Mammary epithelial cell (primary cell): Measurements from ENCODE around the gene LRRN2.

Source experiments
- EZH2 ChIP-seq: IDR thresholded peaks from 2 replicates; pipeline ENCODE4 v1.6.1; 2012; ENCODE audit warnings: low read length, inconsistent platforms, borderline replicate concordance
- TF ChIP-seq, protein P1 (sequence below), 2 donors: IDR thresholded peaks in 1 of 2; conservative IDR thresholded peaks in 1 of 2; 2 replicates each; pipeline ENCODE4 v1.5.1; 2011 to 2012; ENCODE audit warnings: inconsistent platforms in 2 of 2, low read length in 2 of 2, mild to moderate bottlenecking in 2 of 2, control low read depth in 1 of 2, low read depth in 1 of 2; ENCODE audit not compliant: insufficient read depth in 1 of 2; ENCODE audit errors: extremely low read depth in 1 of 2

DNA sequence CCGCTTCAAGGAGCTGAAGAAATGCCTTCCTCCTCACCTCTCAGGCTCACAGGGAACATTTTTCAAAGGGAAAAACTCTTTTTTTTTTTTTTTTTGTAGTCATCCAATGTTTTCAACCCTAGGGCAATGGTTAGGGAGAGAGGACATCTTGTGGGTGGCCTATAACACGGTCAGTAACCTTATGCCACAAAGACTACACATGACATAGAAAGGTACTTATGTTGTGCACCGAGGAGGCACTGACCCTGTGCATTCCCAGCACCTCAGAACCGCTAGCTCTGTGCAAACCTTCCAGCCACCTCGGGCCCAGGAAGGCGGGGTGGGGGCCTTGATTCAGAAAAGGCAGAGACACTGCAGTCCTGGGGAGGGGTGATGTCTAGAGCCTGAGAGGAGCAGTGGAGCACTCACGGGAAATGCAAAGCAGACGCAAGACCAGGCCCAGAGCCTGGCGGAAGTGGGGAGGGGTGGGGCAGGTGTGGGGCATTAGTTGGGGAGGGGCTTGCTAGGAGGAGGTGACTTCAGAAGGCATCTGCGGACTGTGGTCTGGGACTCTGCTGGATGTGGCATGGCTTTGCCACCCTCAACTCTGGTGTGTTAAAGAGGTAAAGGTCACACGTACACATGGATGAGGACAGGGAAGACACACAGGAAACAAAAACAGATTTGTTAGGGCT is 100.7 kb downstream of the LRRN2 start:
- TF ChIP-seq, protein P1, sequence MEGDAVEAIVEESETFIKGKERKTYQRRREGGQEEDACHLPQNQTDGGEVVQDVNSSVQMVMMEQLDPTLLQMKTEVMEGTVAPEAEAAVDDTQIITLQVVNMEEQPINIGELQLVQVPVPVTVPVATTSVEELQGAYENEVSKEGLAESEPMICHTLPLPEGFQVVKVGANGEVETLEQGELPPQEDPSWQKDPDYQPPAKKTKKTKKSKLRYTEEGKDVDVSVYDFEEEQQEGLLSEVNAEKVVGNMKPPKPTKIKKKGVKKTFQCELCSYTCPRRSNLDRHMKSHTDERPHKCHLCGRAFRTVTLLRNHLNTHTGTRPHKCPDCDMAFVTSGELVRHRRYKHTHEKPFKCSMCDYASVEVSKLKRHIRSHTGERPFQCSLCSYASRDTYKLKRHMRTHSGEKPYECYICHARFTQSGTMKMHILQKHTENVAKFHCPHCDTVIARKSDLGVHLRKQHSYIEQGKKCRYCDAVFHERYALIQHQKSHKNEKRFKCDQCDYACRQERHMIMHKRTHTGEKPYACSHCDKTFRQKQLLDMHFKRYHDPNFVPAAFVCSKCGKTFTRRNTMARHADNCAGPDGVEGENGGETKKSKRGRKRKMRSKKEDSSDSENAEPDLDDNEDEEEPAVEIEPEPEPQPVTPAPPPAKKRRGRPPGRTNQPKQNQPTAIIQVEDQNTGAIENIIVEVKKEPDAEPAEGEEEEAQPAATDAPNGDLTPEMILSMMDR (conservative IDR thresholded peaks at IDR 0.05 in 1 of 2, IDR thresholded peaks at IDR 0.05 in 1 of 2; ENCODE audit: extremely low read depth in 1 of 2, insufficient read depth in 1 of 2, low read depth in 1 of 2, low read length in 2 of 2) = no peak
- TF ChIP-seq EZH2 = no peak
